ENCODE results near the gene TRPM1. TPM values are rescaled to one million over a fixed set of nuclear protein-coding genes. Genes with fewer than 3 reads are reported as not detected.

Gene TRPM1
- total RNA-seq, 1 experiment from 2014 or later = 0.77 TPM

DNA sequence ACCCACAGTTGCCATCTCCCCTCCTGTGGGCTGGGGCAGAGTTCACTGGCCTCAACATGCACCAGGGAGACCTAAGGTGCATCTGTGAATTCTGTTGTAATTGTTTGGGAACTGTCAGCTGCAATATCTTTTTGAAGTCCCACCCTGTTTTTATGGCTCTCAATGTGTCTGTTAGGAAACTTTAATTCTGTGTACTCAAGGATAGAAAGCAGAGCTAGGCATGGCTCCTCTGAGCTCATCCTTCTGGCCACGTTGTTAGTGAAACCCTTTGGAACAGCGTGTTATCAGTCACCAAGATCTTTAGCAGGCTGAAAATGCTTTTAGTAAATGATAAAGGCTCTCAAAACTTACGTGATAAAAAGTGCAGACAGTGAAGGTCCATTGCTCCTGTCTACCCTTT lies 76.5 kb downstream of the TRPM1 start:
- no peaks in the 10 kb centered on the region for H3K9me3 Mint-ChIP-seq
- H3K36me3 Mint-ChIP-seq = no peaks in the 10 kb centered on the region
- peaks cover 33% of the 10 kb centered on the region for H3K4me1 Mint-ChIP-seq
- ChIA-PET POLR2A (no interaction called here), CTCF (interaction anchor here (3.3 kb wide), 1 partner anchor 104 kb away, joined by 20 read pairs; no protein-coding TSS in a partner anchor)
- ATAC-seq = no peak
- TF ChIP-seq NFE2L1 (CRISPR knock-in tag; IDR thresholded peaks at IDR 0.05) (no peak), OVOL2 (CRISPR knock-in tag; IDR thresholded peaks at IDR 0.05; ENCODE audit: borderline replicate concordance) (no peak), ZBTB21 (CRISPR knock-in tag; IDR thresholded peaks at IDR 0.05; ENCODE audit: borderline replicate concordance) (no peak), NFATC4 (CRISPR knock-in tag; IDR thresholded peaks at IDR 0.05) (no peak), ZNF396 (CRISPR knock-in tag; IDR thresholded peaks at IDR 0.05; ENCODE audit: borderline replicate concordance) (no peak), FOXP1 (CRISPR knock-in tag; IDR thresholded peaks at IDR 0.05; ENCODE audit: borderline replicate concordance) (no peak), ETV6 (CRISPR knock-in tag; IDR thresholded peaks at IDR 0.05) (no peak), JUN (CRISPR knock-in tag; IDR thresholded peaks at IDR 0.05) (no peak), ZNF416 (CRISPR knock-in tag; IDR thresholded peaks at IDR 0.05) (no peak), RELA (CRISPR knock-in tag; IDR thresholded peaks at IDR 0.05; ENCODE audit: borderline replicate concordance) (no peak), ZNF138 (CRISPR knock-in tag; conservative IDR thresholded peaks at IDR 0.05) (no peak), TEAD1 (CRISPR knock-in tag; IDR thresholded peaks at IDR 0.05) (no peak), NR2C2 (CRISPR knock-in tag; IDR thresholded peaks at IDR 0.05) (no peak), CREB1 (CRISPR knock-in tag; IDR thresholded peaks at IDR 0.05) (no peak)
- TF ChIP-seq, protein P1, sequence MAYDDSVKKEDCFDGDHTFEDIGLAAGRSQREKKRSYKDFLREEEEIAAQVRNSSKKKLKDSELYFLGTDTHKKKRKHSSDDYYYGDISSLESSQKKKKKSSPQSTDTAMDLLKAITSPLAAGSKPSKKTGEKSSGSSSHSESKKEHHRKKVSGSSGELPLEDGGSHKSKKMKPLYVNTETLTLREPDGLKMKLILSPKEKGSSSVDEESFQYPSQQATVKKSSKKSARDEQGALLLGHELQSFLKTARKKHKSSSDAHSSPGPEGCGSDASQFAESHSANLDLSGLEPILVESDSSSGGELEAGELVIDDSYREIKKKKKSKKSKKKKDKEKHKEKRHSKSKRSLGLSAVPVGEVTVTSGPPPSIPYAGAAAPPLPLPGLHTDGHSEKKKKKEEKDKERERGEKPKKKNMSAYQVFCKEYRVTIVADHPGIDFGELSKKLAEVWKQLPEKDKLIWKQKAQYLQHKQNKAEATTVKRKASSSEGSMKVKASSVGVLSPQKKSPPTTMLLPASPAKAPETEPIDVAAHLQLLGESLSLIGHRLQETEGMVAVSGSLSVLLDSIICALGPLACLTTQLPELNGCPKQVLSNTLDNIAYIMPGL (CRISPR knock-in tag; IDR thresholded peaks at IDR 0.05) = no peak
- TF ChIP-seq, protein P2, sequence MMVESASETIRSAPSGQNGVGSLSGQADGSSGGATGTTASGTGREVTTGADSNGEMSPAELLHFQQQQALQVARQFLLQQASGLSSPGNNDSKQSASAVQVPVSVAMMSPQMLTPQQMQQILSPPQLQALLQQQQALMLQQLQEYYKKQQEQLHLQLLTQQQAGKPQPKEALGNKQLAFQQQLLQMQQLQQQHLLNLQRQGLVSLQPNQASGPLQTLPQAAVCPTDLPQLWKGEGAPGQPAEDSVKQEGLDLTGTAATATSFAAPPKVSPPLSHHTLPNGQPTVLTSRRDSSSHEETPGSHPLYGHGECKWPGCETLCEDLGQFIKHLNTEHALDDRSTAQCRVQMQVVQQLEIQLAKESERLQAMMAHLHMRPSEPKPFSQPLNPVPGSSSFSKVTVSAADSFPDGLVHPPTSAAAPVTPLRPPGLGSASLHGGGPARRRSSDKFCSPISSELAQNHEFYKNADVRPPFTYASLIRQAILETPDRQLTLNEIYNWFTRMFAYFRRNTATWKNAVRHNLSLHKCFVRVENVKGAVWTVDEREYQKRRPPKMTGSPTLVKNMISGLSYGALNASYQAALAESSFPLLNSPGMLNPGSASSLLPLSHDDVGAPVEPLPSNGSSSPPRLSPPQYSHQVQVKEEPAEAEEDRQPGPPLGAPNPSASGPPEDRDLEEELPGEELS (CRISPR knock-in tag; IDR thresholded peaks at IDR 0.05) = no peak
- TF ChIP-seq, protein P3, sequence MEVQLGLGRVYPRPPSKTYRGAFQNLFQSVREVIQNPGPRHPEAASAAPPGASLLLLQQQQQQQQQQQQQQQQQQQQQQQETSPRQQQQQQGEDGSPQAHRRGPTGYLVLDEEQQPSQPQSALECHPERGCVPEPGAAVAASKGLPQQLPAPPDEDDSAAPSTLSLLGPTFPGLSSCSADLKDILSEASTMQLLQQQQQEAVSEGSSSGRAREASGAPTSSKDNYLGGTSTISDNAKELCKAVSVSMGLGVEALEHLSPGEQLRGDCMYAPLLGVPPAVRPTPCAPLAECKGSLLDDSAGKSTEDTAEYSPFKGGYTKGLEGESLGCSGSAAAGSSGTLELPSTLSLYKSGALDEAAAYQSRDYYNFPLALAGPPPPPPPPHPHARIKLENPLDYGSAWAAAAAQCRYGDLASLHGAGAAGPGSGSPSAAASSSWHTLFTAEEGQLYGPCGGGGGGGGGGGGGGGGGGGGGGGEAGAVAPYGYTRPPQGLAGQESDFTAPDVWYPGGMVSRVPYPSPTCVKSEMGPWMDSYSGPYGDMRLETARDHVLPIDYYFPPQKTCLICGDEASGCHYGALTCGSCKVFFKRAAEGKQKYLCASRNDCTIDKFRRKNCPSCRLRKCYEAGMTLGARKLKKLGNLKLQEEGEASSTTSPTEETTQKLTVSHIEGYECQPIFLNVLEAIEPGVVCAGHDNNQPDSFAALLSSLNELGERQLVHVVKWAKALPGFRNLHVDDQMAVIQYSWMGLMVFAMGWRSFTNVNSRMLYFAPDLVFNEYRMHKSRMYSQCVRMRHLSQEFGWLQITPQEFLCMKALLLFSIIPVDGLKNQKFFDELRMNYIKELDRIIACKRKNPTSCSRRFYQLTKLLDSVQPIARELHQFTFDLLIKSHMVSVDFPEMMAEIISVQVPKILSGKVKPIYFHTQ (CRISPR knock-in tag; IDR thresholded peaks at IDR 0.05) = no peak
- TF ChIP-seq, protein P4, sequence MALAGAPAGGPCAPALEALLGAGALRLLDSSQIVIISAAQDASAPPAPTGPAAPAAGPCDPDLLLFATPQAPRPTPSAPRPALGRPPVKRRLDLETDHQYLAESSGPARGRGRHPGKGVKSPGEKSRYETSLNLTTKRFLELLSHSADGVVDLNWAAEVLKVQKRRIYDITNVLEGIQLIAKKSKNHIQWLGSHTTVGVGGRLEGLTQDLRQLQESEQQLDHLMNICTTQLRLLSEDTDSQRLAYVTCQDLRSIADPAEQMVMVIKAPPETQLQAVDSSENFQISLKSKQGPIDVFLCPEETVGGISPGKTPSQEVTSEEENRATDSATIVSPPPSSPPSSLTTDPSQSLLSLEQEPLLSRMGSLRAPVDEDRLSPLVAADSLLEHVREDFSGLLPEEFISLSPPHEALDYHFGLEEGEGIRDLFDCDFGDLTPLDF (CRISPR knock-in tag; IDR thresholded peaks at IDR 0.05) = no peak
- TF ChIP-seq, protein P5, sequence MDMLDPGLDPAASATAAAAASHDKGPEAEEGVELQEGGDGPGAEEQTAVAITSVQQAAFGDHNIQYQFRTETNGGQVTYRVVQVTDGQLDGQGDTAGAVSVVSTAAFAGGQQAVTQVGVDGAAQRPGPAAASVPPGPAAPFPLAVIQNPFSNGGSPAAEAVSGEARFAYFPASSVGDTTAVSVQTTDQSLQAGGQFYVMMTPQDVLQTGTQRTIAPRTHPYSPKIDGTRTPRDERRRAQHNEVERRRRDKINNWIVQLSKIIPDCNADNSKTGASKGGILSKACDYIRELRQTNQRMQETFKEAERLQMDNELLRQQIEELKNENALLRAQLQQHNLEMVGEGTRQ (CRISPR knock-in tag; IDR thresholded peaks at IDR 0.05) = no peak
- no peaks in the 10 kb centered on the region for H3K27me3 Mint-ChIP-seq (ENCODE audit: low read depth)
- peak overlapping the region; percentile 96 for H3K27ac Mint-ChIP-seq
- H3K4me3 Mint-ChIP-seq = no peak overlapping the region
- DNase-seq (ENCODE audit: low spot score) = no peak

Data from WTC11 (cell line).